ENCODE measurements around the gene TOPBP1. TPM values are rescaled to one million over a fixed set of nuclear protein-coding genes. Genes with fewer than 3 reads are reported as not detected.

Gene TOPBP1
- total and polyA plus RNA-seq, 2 donors (not counting 3 experiments of a cell fraction or from before 2014, with no cell fraction given), result 23.3 to 42.2 TPM

DNA sequence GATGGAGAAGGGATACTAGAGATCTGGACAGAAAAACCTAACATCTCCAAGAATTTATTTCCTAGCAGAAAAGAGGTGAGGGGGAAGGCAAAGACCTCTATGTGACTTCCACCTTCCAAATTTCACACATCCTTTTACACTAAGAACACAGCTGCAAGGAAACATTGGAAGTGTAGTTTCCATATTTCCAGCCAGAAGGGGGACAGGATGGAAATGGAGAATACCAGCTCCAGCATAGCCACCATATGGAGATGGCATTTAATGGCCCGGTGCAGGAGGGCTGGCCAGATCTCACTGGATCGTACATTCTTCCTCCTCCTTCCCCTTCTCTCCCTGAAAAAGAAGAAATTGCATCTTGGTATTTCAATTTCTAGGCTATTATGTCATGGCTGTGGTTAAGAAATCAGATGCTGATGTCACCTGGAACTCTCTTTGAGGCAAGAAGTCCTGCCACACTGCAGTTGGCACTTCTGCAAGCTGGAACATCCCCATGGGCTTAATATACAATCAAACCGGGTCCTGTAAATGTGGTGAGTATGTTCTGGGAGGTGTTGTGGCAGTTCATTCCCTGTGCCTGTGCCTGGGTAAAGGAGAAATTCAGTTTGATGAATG, 47.5 kb upstream of the TOPBP1 start:
- dilution Hi-C loops (cut with MboI; ENCODE audit: extremely low pct_ligation_motif_present, low sequenced_read_pairs), result no loop called here
- no TSS peak for BruUV-seq (replicated peaks)
- ChIA-PET POLR2A (no interaction called here), CTCF (no interaction called here)
- no peaks in the 10 kb centered on the region for H3K9me1 ChIP-seq (replicated peaks; ENCODE audit: control insufficient read depth, extremely low read depth, insufficient read depth, low read length)
- no peak overlapping the region for H3K4me3 ChIP-seq (replicated peaks in 1 of 3; ENCODE audit: insufficient read depth in 1 of 3, low read depth in 1 of 3, low read length in 3 of 3)
- no peak overlapping the region for H3K27ac ChIP-seq (ENCODE audit: insufficient read depth, low read depth, low read length)
- no peak overlapping the region for H3K9ac ChIP-seq (replicated peaks; ENCODE audit: extremely low read depth, insufficient read depth, low read length)
- FAIRE-seq (no peak), DNase-seq (ENCODE audit: low read depth, low spot score) (no peak)
- no peaks in the 10 kb centered on the region for H4K20me1 ChIP-seq (replicated peaks; ENCODE audit: control insufficient read depth, extremely low read depth, insufficient read depth, low read length)
- H3K27me3 ChIP-seq (ENCODE audit: control insufficient read depth in 2 of 2, insufficient read depth in 2 of 2, low read length in 2 of 2), result peaks cover 10 to 11% of the 10 kb centered on the region in 2 experiments
- no peaks in the 10 kb centered on the region for H3K79me2 ChIP-seq (ENCODE audit: control insufficient read depth, insufficient read depth, low read length)
- no peaks in the 10 kb centered on the region for H3K4me1 ChIP-seq (ENCODE audit: control insufficient read depth, extremely low read depth, insufficient read depth, low read length)
- no peak overlapping the region for H3K4me2 ChIP-seq (ENCODE audit: insufficient read depth, low read length)
- H3K9me3 ChIP-seq (replicated peaks; ENCODE audit: control insufficient read depth, insufficient read depth, low read length), result no peaks in the 10 kb centered on the region
- H3K36me3 ChIP-seq (ENCODE audit: control insufficient read depth in 2 of 2, extremely low read depth in 1 of 2, insufficient read depth in 2 of 2, low read length in 2 of 2), result no peaks in the 10 kb centered on the region
- no peak overlapping the region for H2AFZ ChIP-seq (ENCODE audit: low read depth, low read length)
- intact Hi-C loops (cut with micrococcal nuclease), result no loop called here
- TF ChIP-seq GATA2 (IDR thresholded peaks at IDR 0.05; ENCODE audit: insufficient read depth, insufficient read length, low read depth, low read length), result no peak
- TF ChIP-seq MYC (IDR thresholded peaks at IDR 0.05; ENCODE audit: low read depth, low read length), result no peak
- TF ChIP-seq EZH2 (IDR thresholded peaks at IDR 0.05; ENCODE audit: borderline replicate concordance, low read depth, low read length, severe bottlenecking), result no peak
- no peak for TF ChIP-seq POLR2AphosphoS5 (IDR thresholded peaks at IDR 0.05; ENCODE audit: insufficient read depth, low read depth, low read length)
- no peak for TF ChIP-seq POLR2A (IDR thresholded peaks at IDR 0.05; ENCODE audit: low read depth, low read length)
- TF ChIP-seq, protein P1, sequence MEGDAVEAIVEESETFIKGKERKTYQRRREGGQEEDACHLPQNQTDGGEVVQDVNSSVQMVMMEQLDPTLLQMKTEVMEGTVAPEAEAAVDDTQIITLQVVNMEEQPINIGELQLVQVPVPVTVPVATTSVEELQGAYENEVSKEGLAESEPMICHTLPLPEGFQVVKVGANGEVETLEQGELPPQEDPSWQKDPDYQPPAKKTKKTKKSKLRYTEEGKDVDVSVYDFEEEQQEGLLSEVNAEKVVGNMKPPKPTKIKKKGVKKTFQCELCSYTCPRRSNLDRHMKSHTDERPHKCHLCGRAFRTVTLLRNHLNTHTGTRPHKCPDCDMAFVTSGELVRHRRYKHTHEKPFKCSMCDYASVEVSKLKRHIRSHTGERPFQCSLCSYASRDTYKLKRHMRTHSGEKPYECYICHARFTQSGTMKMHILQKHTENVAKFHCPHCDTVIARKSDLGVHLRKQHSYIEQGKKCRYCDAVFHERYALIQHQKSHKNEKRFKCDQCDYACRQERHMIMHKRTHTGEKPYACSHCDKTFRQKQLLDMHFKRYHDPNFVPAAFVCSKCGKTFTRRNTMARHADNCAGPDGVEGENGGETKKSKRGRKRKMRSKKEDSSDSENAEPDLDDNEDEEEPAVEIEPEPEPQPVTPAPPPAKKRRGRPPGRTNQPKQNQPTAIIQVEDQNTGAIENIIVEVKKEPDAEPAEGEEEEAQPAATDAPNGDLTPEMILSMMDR (IDR thresholded peaks at IDR 0.05; ENCODE audit: extremely low read depth in 1 of 2, insufficient read depth in 1 of 2, low read depth in 1 of 2, low read length in 2 of 2), result no peak
- TF ChIP-seq, protein P2, sequence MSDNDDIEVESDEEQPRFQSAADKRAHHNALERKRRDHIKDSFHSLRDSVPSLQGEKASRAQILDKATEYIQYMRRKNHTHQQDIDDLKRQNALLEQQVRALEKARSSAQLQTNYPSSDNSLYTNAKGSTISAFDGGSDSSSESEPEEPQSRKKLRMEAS (IDR thresholded peaks at IDR 0.05; ENCODE audit: insufficient read depth, insufficient read length), result no peak
